Stimulated activated naive CD4-positive, alpha-beta T cell treated with Interleukin-2 at 50 U/mL for 16 hours (primary cell): ENCODE results near the gene SRPK1.
"Not testable (repeated sequence)": the region's sequence is repeated elsewhere in the genome, so short reads cannot be mapped to it uniquely, and the experiment has no call there.

Experiments used
- DNase-seq: peaks from one replicate; lab custom pipeline; 2025; lab: John Stamatoyannopoulos, UW

The SRPK1 gene

DNA sequence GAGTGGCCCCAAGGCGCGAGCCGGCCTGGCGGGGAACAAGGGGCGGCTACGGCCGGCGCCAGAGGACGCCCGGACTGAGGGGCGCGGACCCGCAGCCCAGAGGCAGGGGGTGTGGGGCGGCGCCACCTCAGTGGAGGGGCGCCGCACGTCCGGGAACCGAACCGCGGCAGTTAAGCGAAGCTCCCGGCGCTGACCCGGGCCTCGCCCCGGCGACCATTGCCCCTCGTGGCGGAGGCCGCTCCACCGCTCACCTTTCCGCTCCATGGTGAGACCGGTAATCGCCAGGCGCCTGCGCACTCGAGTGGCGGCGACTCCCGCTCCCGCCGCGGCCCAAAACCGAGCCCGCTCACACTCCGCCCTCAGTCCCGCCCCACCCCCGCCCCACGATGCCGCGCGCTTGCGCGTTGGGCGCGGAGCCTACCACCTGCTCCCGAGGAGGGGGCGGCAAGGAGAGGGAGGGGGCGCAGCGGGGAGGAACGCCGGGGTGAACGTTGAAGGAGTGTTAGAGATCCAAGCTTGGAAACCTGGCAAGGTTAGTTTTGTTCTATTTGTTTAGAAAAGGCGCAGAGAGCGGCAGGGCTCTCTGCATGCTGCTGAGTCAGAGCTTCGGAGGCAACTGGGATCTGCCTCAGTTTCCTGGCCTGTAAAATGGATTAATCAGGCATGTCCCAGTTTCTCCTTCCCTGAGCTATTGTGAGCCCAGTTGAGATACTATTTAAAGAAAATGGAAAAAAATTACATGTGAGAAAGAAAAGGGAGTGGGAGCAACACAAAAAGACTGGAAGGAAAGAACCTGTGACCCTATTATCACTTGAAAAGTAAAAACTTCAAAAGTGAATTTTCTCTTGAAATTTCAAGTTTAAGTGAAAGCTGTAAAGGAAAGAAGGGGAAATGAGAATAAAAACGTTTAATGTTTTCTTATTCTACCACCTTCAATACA is at the start of gene SRPK1:
Gene SRPK1 (minus strand): TSS at position 306 of the 940 bp plus-strand sequence. CDS start 42 bp downstream, at position 264.
- DNase-seq = peak; percentile 89

DNA sequence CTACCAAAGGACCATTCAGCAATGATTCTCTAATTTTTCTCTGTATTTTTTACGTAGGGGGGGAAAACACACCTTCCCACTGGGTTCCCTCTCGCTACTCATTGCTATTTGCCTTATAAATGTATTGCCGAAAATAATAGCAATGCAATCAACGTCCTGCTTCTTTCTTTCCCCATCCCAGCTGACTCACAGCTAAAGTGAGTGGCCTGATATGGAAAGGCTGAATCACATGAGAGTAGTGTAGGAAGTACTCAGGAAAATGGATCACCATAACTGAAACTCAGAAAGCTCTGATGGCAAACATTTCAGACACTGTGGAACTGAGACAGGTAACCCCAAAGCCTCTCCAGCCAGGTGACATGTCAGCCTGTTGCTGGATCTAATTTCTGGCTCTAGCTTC is 49.3 kb upstream of the SRPK1 start:
- DNase-seq = no peak

DNA sequence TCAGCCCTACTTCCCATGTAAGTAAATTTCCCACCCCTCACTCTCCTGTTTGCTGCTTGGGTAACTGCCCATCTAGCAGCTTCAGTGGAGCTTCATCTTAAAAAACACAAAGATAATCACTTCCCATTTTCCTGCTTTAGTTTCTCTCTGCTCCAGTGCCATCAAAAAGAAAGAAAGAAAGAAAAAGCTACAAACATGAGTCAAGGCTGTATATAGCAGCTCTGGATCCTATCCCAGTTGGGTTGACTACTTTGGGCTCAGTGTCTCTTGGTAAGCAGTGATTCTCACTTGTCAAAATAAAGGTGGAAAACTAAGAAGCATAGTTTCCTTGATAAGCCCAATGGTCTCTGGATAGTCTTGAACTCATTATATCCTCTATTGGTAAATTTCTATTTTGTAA is 48.7 kb upstream of the SRPK1 start:
- DNase-seq = no peak

DNA sequence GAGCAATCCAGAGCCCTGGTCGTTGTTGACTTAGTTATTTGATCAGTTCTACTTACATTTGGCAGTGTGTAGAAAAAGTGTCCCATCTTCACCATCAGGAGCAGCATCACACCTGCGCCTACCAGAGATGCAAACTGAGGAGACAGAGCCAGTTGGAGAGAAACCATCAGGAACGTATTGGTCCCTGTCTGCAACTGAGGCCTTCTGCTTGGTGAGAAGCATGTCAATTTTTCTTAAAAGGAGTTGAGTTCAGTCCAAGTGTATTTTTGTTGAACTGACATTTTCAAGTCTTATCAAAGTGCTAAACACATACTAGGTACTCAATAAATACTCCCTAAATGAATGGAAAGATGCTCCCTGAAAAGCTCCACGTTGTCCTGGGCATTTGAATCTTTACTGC is 47.9 kb upstream of the SRPK1 start:
- no peak for DNase-seq

DNA sequence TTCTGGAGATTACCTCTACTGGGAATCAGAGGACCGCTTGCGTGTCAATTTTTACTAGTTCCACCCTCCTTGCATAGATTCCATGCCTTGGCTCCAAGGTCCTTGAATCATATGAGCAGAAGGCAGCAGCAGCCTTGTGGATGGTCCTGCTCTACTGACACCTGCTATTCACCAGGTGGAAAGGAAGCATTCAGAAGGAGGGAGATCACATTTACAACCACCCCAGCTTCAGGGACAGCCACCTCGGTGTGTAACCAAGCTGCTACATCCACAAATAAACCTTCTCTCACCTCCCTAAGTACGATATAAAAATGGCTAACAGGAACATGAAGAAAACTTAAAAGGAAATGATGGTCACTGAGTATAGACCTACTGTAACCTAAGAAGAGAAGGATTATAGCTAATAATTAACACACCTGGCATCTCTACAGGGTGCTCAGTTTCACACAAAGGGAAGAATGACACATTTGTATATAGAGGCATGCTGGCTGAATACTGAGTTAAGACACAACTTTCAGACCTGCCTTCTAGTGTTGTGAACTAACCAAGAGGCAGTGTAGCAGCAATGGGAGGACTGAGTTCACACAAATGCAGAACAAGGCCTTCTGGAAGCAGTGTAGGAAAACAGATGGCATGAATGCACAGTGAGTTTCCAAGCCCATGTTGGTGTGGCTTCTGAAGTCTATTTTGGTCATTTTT is 46.3 kb upstream of the SRPK1 start:
- DNase-seq = no peak

DNA sequence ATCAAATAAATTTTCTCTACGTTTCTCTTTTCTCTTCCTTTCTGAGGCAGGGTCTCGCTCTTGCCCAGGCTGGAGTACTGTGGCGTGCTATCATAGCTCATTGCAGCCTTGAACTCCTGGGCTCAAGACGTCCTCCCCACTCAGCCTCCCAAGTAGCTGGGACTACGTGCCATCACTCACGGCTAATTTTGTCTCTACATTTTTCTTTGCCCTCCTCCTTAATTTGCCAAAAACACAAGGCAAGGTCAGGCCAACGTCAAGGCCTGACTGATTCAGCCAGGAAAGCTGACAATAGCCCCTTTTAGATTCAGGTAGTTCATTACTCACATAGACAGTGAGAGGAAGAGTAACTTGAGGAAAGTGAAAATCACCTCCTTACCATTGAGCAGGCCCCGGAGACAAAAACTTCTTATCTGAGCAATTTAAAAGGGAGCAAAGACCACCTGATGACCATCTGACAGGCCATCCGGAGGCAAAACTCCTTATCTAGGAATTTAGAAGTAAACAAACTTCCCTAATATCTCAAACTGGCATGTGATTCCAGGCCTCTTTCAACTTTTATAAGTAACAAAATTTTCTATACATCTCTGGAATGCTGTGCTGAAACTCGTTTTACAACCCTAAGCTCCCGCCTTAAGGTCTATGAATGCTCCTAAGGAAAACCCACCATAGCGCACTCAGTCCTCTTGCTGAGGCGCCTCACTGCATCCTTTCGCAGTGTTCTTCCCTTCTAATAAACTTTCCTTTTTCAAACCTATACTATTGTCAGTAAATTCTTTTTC is 42.1 kb upstream of the SRPK1 start:
- no peak for DNase-seq

DNA sequence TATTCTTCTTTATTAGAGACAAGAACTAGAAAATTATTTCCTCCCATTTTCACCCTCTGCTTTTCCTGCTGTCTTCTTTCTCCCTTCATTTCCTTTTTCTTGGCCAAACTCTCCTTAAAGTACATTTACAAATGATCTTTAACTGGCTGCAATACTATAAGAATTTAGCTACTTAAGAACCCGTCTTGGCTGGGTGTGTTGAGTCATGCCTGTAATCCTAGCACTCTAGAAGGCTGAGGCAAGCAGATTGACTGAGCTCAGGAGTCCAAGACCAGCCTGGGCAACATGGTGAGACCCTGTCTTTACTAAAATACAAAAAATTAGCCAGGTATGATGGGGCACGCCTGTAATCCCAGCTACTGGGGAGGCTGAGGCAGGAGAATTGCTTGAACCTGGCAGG is 39.3 kb upstream of the SRPK1 start:
- no peak for DNase-seq

DNA sequence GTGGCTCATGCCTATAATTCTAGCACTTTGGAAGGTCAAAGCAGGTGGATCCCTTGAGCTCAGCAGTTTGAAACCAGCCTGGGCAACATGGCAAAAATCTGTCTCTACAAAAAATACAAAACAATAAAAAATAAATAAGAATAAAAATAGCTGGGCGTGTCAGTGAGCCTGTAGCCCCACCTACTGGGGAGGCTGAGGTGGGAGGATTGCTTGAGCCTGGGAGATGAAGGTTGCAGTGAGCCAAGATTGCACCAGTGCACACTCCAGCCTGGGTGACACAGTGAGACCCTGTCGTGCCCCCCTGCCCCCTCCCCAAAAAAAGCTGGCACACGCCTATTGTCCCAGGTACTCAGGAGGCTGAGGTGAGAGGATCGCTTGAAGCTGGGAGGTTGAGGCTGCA is 35.1 kb upstream of the SRPK1 start:
- no peak for DNase-seq

DNA sequence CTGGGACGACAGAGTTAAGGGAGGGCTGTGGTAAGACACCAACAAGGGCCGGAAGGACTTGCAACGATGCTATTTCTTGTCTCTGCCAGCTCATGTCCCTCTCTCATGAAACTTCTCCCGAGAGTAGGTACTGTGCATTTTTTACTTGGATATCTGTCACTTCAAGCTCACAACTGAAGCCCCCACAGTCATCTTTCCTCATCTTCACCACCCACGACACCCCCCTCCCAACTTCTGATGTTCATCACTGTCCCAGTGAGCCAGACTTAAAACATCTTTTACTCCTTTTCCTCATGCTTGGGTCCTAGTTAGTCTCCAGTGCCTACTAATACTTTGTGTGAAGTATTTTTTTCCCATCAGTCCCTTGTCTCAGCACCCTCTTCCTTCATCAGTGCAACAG is 34.6 kb upstream of the SRPK1 start:
- DNase-seq = no peak

DNA sequence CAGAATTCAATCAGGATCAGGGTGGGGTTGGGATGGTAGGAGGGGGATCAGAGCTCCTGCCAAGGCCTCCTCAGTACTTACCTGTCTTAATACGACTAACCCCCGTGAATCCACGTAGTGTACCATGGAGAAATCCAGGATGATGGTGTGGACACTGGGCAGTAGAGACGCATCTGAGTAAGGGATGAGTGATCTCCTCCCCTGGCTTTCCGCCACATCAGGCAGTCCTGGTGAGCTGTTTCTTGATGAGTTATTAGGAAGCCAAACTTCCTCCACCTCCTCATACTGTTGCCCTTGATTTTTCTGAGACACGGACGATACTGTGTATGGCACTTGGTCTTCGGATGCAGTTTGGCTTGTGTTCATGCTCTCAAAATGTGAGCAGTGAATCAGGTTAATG is 34.2 kb upstream of the SRPK1 start:
- DNase-seq = no peak

DNA sequence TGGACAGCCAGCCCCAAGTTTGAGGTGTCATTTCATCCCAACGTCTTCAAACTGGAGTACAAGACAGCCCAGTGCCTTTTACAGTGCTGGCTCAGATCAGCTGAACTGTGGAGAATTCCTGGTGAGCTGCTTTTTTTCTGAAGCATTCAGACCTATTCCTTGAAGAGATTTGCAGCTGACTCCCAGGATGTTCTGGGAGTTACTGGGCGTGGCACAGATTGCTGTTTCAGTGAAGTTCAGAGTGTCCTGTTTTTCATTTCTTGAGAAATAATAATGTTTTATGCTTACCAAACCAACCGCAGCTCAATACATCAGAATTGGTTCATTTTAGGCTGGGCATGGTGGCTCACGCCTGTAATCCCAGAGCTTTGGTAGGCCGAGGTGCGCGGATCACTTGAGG is 33.4 kb upstream of the SRPK1 start:
- no peak for DNase-seq

DNA sequence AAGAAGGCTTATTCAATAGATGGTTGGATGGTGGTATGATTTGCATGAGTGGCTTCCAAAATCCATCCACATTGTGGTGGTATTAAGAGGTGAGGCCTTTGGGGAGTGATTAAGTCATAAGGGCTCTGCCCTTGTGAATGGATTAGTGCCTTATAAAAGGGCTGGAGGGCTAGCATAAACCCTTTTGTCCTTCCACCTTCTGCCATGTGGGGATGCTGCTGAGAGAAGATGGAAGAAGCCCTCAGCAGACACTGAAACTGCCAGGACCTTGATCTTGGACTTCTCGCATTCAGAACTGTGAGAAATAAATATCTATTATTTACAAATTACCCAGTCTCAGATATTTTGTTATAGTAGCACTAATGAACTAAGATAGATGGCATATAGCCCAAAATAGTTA is 27.8 kb upstream of the SRPK1 start:
- no peak for DNase-seq

DNA sequence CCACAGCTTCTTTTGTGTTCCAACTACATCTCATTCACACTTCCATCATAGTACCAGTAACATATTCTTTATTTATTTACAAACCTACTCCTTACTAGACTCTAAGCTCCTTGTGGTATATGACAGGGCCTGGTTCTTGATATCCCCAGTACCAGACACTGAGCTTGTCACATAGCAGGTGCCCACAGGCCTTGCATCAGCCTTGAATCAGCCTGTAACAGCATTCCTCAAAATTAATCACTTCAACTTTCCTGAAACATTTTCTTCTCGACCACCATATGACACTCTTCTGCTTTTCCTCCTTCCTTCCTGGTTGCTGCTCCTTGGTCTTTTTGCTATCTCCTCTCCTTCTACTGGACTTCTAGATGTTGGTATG is 24.7 kb upstream of the SRPK1 start:
- no peak for DNase-seq

DNA sequence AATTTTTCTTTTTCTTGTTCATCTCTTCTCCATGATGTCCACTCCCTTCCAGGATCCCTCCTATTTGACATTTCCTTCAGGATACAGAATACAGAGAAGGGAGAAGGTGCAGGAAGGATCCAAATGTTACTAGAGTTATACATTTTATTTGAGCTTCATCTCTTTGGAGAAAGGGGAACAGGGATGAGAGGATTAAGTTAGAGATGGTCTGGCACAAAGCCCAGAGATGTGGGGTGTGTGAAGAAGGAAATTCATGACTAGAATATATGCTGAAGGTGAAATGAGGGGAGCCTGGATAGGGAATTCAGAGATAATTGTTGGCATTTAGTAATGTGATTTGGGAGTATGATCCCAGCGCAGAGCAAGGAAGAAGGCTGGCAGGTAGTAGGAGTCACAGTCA is 22.5 kb upstream of the SRPK1 start:
- no peak for DNase-seq

DNA sequence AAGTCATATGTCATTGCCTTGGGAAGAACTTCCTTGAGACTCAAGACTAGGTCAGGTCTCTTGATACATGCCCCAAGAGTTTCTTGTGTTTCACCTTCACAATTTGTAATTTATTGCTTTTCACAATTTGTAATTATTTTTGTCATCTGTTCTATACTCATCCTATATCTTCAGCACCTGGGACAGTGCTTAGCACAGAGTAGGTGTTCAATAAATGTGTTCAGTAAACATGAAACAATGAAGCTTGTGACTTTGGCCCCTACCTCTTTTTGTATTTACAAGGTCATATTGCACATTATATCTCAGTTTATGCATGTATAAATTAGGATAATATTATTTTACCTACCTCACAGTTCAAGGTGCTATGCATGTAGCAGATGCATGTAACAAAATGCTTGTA is 21.5 kb upstream of the SRPK1 start:
- no peak for DNase-seq

DNA sequence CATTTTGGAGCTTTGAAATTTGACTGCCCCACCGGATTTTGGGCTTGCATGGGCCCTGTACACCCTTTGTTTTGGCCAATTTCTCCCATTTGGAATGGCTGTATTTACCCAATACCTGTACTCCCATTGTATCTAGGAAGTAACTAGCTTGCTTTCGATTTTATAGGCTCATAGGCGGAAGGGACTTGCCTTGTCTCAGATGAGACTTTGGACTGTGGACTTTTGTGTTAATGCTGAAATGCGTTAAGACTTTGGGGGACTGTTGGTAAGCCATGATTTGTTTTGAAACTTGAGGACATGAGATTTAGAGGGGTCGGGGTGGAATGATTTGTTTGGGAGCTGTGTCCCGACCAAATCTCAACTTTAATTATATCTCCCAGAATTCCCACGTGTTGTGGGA is 20.3 kb upstream of the SRPK1 start:
- not testable (repeated sequence) for DNase-seq

DNA sequence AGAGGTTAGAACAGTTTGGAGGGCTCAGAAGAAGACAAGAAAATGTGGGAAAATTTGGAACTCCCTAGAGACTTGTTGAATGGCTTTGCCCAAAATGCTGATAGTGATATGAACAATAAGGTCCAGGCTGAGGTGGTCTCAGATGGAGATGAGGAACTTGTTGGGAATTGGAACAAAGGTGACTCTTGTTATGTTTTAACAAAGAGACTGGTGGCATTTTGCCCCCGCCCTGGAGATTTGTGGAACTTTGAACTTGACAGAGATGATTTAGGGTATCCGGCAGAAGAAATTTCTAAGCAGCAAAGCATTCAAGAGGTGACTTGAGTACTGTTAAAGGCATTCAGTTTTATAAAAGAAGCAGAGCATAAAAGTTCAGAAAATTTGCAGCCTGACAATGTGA is 19.1 kb upstream of the SRPK1 start:
- DNase-seq = not testable (repeated sequence)

DNA sequence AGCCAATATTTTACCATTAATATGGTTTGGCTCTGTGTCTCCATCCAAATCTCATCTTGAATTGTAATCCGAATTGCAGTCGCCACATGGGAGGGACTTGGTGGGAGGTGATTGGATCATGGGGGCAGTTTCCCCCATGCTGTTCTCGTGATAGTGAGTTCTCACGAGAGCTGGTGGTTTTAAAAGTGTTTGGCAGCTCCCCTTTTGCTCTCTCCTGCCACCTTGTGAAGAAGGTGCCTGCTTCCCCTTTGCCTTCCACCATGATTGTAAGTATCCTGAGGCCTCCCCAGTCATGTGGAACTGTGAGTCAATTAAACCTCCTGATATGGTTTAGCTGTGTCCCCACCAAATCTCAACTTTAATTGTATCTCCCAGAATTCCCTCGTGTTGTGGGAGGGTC is 18.4 kb upstream of the SRPK1 start:
- not testable (repeated sequence) for DNase-seq

DNA sequence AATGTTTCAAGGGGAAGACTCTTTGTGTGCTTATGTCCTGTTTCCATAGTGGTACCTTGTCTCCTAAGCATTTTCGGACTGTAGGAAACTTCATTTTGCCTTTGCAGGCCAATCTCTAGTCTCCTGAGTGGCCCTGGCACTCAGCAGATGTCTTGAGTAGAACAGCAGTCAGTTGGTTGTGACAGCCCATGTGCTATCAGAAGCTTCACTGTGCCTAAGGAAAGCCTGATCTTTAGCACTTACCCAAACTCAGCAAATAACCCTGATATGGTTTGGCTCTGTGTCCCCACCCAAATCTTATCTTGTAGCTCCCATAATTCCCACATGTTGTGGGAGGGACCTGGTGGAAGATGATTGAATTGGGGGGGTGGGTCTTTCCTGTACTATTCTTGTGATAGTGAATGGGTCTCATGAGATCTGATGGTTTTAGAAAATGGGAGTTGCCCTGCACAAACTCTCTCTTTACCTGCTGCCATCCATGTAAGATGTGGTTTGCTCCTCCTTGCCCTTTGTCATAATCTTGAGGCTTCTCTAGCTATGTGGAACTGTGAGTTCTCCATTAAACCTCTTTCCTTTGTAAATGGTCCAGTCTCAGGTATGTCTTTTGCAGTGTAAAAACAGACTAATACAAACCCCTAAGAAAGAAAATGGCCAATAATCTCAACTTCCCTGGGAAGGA is 15.9 kb upstream of the SRPK1 start:
- no peak for DNase-seq

DNA sequence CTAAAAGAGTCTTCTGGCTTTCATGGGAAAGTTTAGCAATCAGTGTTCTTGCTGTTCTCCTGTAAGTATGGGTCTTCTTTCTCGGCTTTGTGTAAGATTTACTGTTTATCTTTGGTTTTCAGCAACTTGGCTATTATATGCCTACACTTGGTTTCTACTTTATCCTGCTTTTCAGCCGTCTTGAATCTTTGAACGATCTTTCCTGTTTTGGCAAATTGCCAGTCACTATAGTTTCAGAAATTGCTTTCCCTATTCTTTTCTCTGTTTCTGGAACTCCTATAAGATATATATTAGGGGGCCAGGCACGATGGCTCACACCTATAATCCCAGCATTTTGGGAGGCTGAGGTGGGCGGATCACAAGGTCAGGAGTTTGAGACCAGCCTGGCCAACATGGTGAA is 14.6 kb upstream of the SRPK1 start:
- DNase-seq = no peak

DNA sequence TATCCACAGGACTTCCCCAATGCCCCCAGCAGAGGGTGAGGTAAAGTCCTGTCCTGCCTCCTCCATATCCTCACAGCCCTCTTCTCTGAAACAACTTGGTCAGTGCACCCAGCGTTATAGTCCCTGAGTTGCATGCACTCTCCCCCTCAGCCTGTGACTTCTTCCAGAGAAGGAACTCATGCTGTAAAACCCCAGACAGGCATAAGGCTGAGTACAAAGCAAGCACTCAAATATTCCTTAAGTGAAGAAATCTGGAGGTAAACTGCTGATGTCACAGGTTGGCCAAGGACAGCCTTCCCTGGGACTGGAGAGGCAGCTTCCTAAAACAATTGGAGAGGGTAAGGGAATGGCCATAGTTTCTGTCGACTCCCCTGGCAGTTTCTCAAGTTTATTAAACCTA is 12.9 kb upstream of the SRPK1 start:
- no peak for DNase-seq

DNA sequence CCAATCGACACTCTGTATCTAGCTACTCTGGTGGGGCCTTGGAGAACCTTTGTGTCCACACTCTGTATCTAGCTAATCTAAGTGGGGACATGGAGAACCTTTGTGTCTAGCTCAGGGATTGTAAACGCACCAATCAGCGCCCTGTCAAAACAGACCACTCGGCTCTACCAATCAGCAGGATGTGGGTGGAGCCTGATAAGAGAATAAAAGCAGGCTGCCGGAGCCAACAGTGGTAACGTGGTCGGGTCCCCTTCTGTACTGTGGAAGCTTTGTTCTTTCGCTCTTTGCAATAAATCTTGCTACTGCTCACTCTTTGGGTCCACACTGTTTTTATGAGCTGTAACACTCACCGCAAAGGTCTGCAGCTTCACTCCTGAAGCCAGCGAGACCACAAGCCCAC is 11.0 kb upstream of the SRPK1 start:
- DNase-seq = not testable (repeated sequence)
